ENCODE data around the gene NT5C. TPM values are rescaled to one million over a fixed set of nuclear protein-coding genes. Genes with fewer than 3 reads are reported as not detected.

The NT5C gene
- total RNA-seq, 1 experiment from 2014 or later: 38.6 TPM

DNA sequence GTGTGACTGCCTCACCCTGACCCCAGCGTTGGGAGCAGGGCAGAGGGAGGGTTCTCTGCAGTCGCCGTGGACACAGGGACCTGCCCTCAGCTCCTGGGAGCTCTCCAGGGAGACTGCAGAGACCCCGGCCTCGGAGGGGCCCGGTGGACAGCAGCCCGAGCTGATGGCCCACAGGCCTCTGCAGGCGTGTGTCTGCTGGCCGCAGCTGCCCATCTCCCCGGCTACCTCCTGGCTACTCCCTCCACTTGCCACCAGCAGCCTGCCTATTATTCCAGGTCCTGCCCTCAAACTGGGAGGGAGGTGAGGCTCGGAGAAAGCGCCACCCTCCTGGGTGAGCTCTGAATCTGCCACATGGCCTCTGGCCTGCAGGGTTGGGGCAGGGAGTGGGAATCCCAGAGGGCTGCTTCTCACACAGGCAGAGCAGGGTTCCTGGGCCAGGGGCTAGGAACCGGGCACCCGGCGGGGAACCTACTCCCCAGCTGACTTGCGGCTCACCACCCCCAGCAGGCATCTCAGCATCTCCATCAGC lies 36.6 kb downstream of the NT5C start:
- POLR2A ChIA-PET (ENCODE audit: unreplicated experiment): no interaction called here
- no peaks in the 10 kb centered on the region for H3K27me3 ChIP-seq (ENCODE audit: insufficient read depth, low read depth)
- H3K4me2 ChIP-seq: peak overlapping the region; percentile 90
- peaks cover 26% of the 10 kb centered on the region; the same call in 1 of the 2 replicates for H3K36me3 ChIP-seq (ENCODE audit: low read depth)
- CTCF ChIA-PET: interaction anchor here (0.5 kb wide), 2 partner anchors 76 to 237 kb away, joined by 4 to 6 read pairs; no protein-coding TSS in a partner anchor
- peaks cover 62% of the 10 kb centered on the region for H3F3A ChIP-seq (ENCODE audit: insufficient read depth, low read depth)
- peak overlapping the region; percentile 89 for H3K27ac ChIP-seq
- no peaks in the 10 kb centered on the region for H3K9me3 ChIP-seq (ENCODE audit: insufficient read depth, low read depth)
- H3K79me2 ChIP-seq (ENCODE audit: low read depth): peaks cover 76% of the 10 kb centered on the region
- no peaks in the 10 kb centered on the region for H3K9me2 ChIP-seq (ENCODE audit: insufficient read depth)
- no peak for TF ChIP-seq CTCF (conservative IDR thresholded peaks at IDR 0.05)
- TF ChIP-seq EZH2 (IDR thresholded peaks at IDR 0.05; ENCODE audit: low read depth): no peak
- intact Hi-C loops (cut with micrococcal nuclease; ENCODE audit: unreplicated experiment): no loop called here
- no peak for DNase-seq
- no peak overlapping the region for H3K4me3 ChIP-seq
- peaks cover 70% of the 10 kb centered on the region for H3K4me1 ChIP-seq (replicated peaks; ENCODE audit: insufficient read depth)
- H2AFZ ChIP-seq: no peak overlapping the region
- peaks cover 4% of the 10 kb centered on the region; the same call in 1 of the 2 replicates for H4K20me1 ChIP-seq (ENCODE audit: insufficient read depth)
- no TSS peak for BruUV-seq (replicated peaks)

DNA sequence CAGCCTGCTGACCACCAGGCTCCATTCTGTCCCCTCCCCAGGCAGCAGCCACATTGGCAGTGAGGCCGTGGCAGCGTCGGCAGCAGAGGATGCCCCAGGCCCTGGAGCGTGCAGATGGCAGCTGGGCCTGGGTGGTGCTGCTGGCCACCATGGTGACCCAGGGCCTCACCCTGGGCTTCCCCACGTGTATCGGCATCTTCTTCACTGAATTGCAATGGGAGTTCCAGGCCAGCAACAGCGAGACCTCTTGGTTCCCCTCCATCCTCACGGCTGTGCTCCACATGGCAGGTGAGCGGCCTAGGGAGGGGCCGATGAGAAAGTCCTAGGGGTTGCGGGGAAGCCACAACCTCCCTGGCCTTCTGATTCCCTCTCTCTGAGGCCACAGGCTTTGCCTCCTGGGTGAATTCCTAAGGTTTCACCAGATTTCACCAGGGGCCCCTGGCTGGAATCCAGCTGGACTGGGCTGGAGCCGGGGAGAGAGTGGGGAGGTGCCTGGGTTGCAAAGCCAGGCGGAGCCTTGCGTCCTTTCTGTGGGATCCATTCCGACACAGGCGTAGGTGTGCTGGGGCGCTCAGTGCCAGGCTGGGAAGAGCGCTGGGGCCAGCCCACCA lies 37.9 kb downstream of the NT5C start:
- Histone ChIP-seq H3K27ac (peak overlapping the region; percentile 89), H3F3A (ENCODE audit: insufficient read depth, low read depth) (peaks cover 71% of the 10 kb centered on the region), H3K4me2 (peak overlapping the region; percentile 90), H3K36me3 (ENCODE audit: low read depth) (0 out of 2 replicates have a peak, but pooled peaks cover 14% of the 10 kb centered on the region), H3K4me1 (replicated peaks; ENCODE audit: insufficient read depth) (peaks cover 79% of the 10 kb centered on the region), H3K9me2 (ENCODE audit: insufficient read depth) (no peaks in the 10 kb centered on the region), H2AFZ (no peak overlapping the region), H3K27me3 (ENCODE audit: insufficient read depth, low read depth) (no peaks in the 10 kb centered on the region), H3K79me2 (ENCODE audit: low read depth) (peaks cover 83% of the 10 kb centered on the region), H3K9me3 (ENCODE audit: insufficient read depth, low read depth) (no peaks in the 10 kb centered on the region), H3K4me3 (peak overlapping the region; percentile 40; the same call in 1 of the 2 replicates), H4K20me1 (ENCODE audit: insufficient read depth) (peaks cover 4% of the 10 kb centered on the region; the same call in 1 of the 2 replicates)
- ChIA-PET POLR2A (ENCODE audit: unreplicated experiment) (no interaction called here), CTCF (interaction anchor here (0.5 to 0.6 kb wide), 2 partner anchors 29 to 595 kb away, joined by 3 to 5 read pairs; no protein-coding TSS in a partner anchor)
- TF ChIP-seq CTCF (conservative IDR thresholded peaks at IDR 0.05): no peak
- no peak for TF ChIP-seq EZH2 (IDR thresholded peaks at IDR 0.05; ENCODE audit: low read depth)
- DNase-seq: peak in 1 of 2 experiments; percentile 84
- intact Hi-C loops (cut with micrococcal nuclease; ENCODE audit: unreplicated experiment): loop anchor here (1.0 kb wide), 1 partner anchor 66 kb away; no protein-coding TSS in a partner anchor
- BruUV-seq (replicated peaks): no TSS peak

DNA sequence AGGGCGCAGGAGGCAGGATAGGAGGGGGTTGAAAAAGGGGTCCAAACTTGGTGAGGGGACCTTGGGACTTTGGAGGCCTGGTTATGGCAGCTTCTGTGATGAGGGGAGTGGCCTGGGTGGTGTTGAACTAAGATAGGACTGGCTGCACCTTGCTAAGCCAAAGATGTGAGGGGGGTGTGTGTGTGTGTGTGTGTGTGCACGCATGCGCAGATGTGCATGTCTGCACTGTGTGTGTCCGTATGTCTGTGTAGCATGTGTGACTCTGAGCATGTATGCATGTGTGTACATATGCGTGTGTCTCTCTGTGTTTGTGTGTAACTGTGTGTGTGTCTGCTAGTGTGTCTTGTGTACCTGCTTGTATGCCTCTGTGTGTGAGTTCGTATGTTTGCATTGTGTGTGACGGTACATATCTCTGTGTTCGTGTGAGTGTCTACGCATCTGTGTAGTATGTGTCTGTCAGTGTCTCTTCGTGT lies 39.7 kb downstream of the NT5C start:
- H3F3A ChIP-seq (ENCODE audit: insufficient read depth, low read depth): peaks cover 73% of the 10 kb centered on the region
- peak overlapping the region; percentile 93 for H3K4me3 ChIP-seq
- DNase-seq: peak in 1 of 2 experiments; percentile 19
- ChIA-PET CTCF (interaction anchor here (0.6 kb wide), 1 partner anchor 35 kb away, joined by 10 read pairs; no protein-coding TSS in a partner anchor), POLR2A (ENCODE audit: unreplicated experiment) (interaction anchor here (0.5 to 1.0 kb wide), 4 partner anchors 13 to 435 kb away, joined by 4 to 18 read pairs (median 8); partner anchors contain the start of gene HID1)
- peaks cover 4% of the 10 kb centered on the region; the same call in 1 of the 2 replicates for H4K20me1 ChIP-seq (ENCODE audit: insufficient read depth)
- TF ChIP-seq EZH2 (IDR thresholded peaks at IDR 0.05; ENCODE audit: low read depth): no peak
- TF ChIP-seq CTCF (conservative IDR thresholded peaks at IDR 0.05): no peak
- H3K79me2 ChIP-seq (ENCODE audit: low read depth): peaks cover 84% of the 10 kb centered on the region
- H3K4me2 ChIP-seq: peak overlapping the region; percentile 90
- no peaks in the 10 kb centered on the region for H3K27me3 ChIP-seq (ENCODE audit: insufficient read depth, low read depth)
- H2AFZ ChIP-seq: no peak overlapping the region
- intact Hi-C loops (cut with micrococcal nuclease; ENCODE audit: unreplicated experiment): no loop called here
- H3K9me3 ChIP-seq (ENCODE audit: insufficient read depth, low read depth): no peaks in the 10 kb centered on the region
- H3K9me2 ChIP-seq (ENCODE audit: insufficient read depth): no peaks in the 10 kb centered on the region
- H3K4me1 ChIP-seq (replicated peaks; ENCODE audit: insufficient read depth): peaks cover 80% of the 10 kb centered on the region
- H3K27ac ChIP-seq: peak overlapping the region; percentile 89
- H3K36me3 ChIP-seq (ENCODE audit: low read depth): 0 out of 2 replicates have a peak, but pooled peaks cover 4% of the 10 kb centered on the region
- BruUV-seq (replicated peaks): no TSS peak
